A549 (cell line): Measurements from ENCODE around the gene PLCL1.

Experiments
- MAX ChIP-seq: IDR thresholded peaks from 2 replicates; pipeline ENCODE4 v1.6.1; 2012
- RNF2 ChIP-seq: fragments of 200-600 bp; sonication (generic); IDR thresholded peaks from 2 replicates; pipeline ENCODE4 v1.6.1; 2016; ENCODE audit warnings: low read depth, mild to moderate bottlenecking, antibody characterized with exemption, moderate library complexity, borderline replicate concordance
- SMC3 ChIP-seq: fragments of >200 bp; sonication (Bioruptor Twin); formaldehyde crosslinking; IDR thresholded peaks from 3 replicates; pipeline ENCODE4 v1.6.1; 2018; ENCODE audit warnings: inconsistent platforms
- TF ChIP-seq, protein P1 (sequence below): fragments of >200 bp; sonication (Bioruptor Twin); formaldehyde crosslinking; IDR thresholded peaks from 3 replicates; pipeline ENCODE4 v1.5.1; 2016

- TF ChIP-seq MAX (no peak), RNF2 (no peak), SMC3 (no peak)
- TF ChIP-seq, protein P1, sequence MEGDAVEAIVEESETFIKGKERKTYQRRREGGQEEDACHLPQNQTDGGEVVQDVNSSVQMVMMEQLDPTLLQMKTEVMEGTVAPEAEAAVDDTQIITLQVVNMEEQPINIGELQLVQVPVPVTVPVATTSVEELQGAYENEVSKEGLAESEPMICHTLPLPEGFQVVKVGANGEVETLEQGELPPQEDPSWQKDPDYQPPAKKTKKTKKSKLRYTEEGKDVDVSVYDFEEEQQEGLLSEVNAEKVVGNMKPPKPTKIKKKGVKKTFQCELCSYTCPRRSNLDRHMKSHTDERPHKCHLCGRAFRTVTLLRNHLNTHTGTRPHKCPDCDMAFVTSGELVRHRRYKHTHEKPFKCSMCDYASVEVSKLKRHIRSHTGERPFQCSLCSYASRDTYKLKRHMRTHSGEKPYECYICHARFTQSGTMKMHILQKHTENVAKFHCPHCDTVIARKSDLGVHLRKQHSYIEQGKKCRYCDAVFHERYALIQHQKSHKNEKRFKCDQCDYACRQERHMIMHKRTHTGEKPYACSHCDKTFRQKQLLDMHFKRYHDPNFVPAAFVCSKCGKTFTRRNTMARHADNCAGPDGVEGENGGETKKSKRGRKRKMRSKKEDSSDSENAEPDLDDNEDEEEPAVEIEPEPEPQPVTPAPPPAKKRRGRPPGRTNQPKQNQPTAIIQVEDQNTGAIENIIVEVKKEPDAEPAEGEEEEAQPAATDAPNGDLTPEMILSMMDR: no peak
Observed at GRCh38 chr2:198073253-198073652, 268.9 kb downstream of the PLCL1 start.
